Kidney tubule cell (primary cell): ENCODE results near the gene SNRPA.
"Not testable (repeated sequence)": the region's sequence is repeated elsewhere in the genome, so short reads cannot be mapped to it uniquely, and the experiment has no call there.

Source experiments
- DNase-seq: peaks from one replicate; pipeline ENCODE4 v3.0.0-alpha.2; 2018; ENCODE audit warnings: low spot score

Gene SNRPA

DNA sequence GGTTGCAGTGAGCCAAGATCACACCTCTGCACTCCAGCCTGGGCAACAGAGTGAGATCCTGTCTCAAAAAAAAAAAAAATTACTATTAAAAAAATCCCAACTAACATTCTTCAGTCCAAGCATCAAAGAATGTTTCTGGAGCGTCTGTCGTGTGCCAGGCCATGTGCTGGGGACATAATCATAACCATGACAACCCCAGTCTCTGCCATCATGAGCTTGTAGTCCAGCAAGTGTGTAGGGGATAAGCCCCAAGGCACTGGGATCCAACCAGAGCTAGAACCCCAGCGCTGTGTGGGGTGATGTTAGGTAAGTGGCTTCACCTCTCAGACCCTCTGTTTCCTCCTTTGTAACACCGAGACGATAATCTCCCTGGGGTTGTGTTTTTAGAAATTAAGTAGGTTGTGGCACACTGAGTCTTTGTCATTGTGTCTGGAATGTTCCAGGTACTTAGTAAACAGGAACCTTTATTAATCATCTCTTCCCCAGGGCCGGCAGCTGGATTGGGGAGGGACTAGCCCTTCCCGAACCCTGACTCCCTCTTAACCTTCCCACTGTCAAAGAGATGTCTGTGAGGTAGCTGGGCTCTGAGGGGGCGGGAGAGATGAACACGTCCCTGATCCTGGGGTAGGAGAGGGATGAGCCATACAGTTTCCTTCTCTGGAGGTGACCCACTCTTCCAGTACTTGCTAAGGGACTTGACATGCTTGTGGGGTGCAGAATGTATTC is 28.9 kb upstream of the SNRPA start:
- peak; percentile 66 for DNase-seq

DNA sequence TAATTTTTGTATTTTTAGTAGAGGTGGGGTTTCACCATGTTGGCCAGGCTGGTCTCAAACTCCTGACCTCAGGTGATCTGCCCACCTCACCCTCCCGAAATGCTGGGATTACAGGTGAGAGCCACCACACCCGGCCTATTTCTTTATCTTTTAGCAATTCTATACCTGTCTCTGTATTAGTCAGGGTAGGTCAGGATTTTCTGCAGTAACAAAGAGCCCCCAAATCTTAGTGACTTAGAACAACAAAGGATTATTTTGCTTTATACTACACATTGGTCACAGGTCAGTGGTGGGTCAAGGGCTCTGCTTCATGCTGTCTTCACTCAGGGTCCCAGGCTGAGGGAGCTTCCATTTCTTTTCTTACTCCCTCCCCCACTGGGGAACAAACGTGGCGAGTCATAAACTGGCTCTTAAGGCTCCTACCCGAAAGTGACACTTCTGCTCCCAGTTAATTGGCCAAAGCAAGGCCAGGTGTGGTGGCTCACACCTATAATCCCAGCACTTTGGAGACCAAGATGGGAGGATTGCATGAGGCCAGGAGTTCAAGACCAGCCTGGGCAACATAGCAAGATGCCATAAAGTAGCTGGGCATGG is 27.2 kb upstream of the SNRPA start:
- DNase-seq, result no peak

DNA sequence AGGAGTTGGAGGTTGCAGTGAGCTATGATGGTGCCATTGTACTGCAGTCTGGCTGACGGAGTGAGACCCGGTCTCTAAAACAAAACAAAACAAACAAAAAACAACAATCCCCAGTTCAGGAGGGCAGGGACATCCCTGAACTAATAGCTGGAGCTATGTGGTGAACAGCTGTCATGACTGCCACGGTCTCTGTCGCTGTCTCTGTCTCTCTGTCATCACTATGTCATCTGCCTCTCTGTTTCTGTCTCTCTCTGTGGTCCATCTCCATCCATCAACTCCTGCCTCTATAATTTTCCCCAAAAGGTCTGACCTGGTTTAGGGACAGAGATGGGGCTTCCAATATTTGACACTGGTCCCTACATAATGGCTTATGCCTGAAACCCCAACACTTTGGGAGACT is 26.7 kb upstream of the SNRPA start:
- no peak for DNase-seq

DNA sequence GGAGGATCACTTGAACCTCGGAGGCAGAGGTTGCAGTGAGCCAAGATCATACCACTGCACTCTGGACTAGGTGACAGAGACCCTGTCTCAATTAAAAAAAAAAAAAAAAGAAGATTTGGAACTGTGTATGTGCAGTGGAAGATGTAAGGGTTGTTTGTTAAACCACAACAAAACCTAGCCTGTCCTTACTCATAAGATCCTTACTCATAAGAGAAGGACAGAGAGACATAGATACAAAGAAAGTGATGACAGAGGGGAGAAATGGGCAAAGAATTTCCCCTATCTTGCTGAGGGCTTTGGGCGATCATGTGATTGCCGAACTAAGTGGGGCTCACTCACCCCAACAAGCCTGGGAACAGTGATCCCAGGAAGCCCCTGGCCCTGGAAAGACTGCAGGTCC is 26.1 kb upstream of the SNRPA start:
- DNase-seq, result no peak

DNA sequence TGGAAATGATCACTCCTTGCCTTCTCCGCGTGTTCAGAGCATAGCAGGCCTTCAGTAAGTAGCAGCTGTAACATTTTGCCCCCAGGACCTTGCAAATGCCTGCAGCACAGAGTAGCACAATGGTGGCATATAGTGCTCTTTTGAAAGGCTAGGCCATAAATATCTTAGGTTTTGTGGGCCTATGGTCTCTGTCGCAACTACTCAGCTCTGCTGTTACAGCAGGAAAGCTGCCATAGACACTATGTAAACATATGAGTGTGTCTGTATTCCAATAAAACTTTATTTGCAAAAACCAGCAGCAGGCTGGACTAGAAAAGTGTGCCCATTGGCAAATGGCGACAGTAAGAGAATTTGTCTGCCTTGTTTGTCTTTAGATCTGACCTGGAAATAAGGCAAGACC is 24.7 kb upstream of the SNRPA start:
- no peak for DNase-seq

DNA sequence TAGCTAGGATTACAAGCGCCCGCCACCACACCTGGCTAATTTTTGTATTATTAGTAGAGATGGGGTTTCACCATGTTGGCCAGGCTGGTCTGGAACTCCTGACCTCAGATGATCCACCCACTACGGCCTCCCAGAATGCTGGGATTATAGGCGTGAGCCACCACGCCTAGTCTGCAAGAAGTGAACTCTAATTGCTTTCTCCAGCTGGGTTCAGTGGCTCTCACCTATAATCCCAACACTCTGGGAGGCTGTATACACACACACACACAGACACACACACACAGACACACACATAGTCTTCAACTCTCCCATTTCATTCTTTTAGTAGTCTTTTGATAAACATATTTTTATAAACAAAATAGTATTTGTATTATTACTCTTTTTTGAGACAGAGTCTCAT is 20.9 kb upstream of the SNRPA start:
- not testable (repeated sequence) for DNase-seq

DNA sequence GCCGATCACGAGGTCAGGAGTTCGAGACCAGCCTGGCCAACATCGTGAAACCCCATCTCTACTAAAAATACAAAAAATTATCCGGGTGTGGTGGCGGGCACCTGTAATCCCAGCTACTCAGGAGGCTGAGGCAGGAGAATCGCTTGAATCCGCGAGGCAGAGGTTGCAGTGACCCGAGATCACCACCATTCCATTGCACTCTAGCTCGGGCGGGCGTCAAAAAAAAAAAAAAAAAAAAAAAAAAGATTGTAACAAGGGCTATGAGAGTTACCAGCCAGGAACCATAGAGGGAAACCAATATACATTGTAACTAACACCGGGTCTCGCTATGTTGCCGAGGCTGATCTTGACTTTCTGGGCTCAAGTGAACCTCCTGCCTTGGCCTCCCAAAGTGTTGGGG is 18.7 kb upstream of the SNRPA start:
- DNase-seq, result not testable (repeated sequence)

DNA sequence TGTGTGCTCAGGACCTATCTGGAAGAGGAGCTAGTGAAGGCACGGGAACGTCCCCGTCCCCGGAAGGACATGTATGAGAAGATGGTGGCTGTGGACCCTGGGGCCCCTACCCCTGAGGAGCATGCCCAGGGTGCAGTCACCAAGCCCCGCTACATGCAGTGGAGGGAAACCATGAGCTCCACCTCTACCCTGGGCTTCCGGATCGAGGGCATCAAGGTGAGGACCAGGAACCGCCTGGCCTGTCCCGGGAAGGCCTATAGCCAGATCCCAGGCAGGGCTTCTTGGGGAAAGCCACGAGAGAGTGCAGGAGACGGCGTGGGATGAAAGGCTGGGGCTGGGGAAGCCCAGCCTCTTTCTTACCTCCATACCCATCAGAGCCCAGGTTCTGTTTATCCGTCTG is 17.9 kb upstream of the SNRPA start:
- DNase-seq, result no peak

DNA sequence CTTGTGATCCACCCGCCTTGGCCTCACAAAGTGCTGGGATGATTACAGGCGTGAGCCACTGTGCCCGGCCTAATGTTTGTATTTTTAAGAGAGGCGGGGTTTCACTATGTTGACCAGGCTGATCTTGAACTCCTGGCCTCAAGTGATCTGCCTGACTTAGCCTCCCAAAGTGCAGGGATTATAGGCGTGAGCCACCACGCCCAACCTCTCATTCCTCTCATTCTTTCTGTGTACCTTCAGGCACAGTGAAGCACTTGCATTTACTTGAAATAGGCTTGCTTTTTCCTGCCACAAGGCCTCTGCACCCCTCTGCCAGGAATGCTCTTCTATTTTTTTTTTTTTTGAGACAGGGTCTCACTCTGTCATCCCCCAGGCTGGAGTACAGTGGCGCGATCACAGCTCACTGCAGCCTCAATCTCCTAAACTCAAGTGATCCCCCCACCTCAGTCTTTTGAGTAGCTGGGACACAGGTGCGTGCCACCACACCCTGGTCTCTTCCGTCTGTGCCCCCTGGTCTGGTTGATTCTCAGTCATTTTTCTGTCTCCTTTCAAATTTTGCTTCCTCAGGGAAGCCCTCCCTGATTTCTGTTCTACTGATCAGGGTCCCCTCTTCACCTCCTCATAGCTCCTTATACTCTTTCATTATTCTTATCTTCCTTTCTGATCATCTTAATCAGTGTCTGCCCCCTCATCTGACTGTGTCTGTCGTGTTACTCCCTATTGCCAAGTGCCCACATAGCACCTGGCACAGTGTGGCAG is 15.8 kb upstream of the SNRPA start:
- no peak for DNase-seq

DNA sequence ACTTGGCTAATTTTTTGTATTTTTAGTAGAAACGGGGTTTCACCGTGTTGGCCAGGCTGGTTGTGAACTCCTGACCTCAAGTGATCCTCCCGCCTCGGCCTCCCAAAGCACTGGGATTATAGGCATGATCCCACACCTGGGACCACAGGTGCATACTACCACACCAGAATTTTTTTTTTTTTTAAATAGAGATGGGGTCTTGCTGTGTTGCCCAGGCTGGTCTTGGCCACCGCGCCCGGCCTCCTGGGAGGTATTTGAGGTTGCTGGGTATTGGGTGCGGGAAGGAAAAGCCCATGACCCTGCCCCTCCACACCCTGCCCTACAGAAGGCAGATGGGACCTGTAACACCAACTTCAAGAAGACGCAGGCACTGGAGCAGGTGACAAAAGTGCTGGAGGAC is 14.3 kb upstream of the SNRPA start:
- no peak for DNase-seq

DNA sequence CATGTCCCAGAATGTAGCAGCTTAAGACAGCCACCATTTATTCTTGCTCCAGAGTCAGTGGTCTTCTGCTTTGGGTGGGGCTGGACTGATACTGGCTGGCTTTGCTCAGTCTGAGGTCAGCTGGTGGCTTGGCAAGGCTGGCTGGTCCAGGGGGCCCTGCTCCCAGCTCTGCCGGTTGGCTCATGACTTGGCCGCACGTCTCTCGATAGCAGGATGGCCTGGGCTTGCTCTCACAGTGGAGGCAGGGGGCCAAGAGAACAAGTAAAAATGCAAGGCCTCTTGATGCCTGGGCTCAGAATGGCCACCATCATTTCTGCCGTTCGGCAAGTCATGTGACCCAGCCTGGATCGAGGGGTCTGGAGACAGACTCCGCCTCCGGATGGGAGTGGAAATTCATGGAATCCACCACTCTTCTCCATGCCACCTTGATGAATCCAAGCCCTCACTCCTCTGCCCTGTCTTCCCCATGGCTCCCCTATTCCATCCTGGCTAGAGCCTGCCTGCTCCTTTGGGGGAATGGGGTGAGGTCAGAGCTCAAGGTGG is 13.8 kb upstream of the SNRPA start:
- DNase-seq, result no peak

DNA sequence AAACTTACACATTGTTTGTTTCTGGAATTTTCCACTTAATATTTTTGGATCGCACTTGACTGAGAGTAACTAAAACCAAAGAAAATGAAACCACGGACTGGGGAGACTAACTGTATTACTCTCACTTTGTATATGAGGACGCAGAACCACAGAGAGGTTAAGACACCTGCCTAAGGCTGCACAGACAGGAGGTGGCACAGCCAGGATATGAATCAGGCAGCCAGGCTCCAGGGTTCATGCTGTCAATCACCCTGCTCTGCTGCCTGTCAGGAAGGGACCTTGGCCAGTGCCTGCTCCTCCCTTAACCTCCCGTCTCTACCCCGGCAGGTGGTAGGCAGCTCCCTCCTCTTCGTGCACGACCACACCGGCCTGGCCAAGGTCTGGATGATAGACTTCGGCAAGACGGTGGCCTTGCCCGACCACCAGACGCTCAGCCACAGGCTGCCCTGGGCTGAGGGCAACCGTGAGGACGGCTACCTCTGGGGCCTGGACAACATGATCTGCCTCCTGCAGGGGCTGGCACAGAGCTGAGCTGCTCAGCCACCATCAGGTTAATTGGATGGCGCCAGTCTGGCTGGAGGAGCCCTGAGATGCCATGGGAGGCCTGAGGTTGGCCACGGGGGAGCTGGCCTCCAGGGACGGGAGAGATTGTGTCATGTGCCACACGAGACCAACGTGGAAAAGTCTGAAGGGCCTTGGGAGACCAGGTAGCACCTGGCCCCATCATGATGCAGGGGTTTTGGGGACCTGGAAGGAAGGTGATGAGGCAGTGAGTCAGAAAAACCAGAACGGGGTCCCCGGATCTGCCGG is 11.8 kb upstream of the SNRPA start:
- no peak for DNase-seq

DNA sequence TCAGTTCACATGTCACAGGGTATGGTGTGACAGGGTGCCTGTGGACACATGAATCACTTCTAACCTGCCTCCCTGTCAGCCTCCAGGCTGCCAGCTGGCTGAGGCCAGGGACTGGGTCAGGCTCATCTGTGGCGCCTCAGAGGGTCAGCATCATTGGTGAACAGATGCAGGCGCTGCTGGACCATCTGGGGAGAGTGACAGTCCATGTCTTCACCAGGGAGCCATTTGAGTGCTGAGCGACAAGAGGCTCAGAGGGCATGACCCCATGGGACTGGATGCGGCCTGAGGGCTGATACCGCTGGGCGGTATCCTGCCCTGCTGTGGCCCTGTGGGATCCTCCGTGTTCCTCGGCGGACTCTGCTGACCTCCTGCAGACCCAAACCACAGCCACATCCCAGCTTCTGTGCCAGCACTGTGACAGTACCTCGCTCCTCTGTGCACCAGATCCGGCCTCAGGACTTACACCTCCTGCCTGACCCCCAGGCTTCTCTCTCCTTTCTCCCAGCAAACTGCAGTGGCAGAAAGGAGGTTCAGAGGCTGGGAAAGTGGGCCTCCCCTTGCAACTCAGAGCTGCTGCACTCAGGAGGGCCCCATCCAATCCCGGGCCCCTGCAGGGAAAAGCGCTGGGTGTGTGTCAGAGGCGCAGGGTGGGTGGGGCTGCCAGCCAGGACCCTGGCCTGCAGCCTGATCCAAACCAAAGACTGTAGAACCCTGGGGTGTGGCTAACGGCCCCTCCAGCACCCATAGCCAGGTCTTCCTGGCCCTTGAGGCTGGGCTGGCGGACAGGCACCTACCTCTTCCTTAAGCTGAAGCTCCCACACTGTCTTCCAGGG is 10.9 kb upstream of the SNRPA start:
- DNase-seq, result no peak

DNA sequence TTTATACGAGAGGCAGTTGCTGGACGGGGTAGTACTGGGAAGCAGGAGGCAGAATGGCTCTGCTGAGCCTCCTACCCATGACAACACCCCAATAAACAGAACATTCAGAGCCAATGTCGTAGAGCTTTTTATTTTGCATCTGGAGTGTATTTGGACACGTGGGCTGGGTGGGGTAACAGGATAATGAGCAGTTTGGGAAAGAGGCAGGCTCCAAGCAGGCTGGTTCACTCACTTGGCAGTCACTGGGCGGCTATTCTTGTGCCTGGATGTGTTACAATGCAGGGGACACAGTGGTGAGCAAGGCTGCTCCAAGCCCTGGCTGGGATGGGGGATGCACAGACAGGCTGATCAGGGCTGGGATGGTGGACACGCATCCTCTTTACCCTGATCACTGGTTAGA is 10.3 kb upstream of the SNRPA start:
- no peak for DNase-seq

DNA sequence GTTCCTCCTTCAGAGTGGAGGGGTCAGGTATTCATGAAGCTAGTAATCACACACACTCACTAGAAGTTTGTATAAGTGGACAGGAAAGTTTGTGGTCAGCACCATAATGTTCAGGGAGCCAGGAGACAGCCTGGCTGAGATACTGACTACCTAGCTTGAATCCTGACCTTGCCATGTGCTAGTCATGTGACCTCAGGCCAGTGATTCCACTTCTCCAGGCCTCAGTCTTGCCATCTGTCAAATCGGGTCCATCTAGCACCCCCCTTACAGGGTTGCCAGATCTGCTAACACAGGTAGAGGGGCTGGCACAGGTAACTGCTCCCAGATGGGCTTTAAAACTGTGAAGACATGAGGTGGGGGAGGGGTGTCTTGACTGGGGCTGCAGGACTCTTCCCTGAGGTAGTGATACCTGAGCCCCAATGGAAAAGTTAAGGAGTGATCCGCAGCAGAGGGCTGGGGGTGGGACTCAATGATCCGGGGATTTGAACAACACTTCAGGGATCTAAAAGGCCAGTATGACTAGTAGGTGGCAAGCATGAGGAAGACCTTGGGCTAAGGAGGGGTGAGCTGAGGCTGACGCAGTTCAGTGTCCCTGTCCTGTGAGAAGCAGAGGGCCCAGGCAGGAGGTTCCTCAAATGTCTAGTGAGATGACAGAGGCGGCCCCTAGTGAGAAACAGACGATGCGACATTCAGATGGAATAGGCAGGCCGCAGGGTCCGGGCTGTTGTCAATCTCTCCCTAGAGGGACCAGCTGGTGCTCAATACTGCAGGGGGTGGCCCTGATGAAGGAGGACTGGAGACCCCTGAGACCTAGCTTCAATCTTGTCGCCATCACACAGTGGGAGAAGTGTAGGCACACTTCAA is 9.2 kb upstream of the SNRPA start:
- no peak for DNase-seq

DNA sequence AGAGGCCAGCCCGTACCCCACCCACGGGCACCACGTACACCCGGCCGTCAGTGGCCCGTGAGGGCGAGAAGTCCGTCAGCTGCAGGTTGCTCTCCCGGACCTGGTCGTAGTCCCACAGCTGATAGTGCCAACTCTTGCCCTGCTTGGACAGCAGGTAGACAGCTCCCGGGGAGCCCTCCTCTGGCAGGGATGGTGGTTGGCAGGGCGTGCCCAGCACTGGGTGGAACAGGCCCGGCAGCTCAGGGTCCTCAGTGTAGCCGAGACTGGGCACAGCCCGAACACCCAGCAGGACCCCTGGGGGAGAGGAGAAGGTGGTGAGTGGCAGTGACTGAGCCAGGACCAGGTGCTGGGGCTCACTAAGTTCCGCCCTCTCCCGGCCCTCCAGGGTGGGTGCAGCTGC is 8.5 kb upstream of the SNRPA start:
- DNase-seq, result no peak

DNA sequence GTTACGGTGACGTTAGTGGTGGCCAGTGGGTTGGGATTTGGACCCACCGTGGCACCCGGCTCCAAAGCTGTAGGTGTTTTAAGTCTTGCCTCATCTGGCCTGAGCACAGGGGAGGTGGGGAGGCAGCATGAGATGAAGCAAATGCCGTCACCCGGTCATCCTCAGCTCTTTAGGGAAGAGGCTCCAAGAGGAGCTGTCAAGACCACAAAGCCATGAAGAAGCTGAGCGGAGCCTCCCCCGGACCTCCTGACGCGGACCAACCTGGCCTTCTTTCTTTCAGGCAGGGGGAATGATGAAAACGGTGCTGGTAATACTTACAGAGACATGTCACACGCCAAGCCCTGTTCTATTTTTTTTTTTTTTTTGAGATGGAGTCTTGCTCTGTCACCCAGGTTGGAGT is 8.1 kb upstream of the SNRPA start:
- DNase-seq, result no peak

DNA sequence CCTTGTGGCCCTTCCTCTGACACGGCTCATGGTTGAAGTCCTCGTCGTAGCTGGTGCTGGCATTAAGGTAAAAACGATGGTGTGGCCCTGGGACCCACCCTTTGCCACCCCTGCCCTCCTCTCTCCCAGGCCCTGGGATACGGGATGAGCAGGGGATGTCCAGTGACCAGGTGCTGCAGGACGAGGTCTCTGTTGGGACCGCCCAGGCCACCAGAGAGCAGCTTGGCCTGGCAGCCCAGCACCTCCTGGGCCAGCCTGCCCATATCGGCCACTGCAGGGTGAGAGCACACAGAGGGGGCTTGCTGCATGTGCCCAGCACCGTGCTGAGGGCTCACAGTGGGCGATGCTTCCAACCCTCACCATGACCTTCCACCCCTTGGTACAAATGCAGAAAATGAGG is 7.1 kb upstream of the SNRPA start:
- DNase-seq, result no peak

DNA sequence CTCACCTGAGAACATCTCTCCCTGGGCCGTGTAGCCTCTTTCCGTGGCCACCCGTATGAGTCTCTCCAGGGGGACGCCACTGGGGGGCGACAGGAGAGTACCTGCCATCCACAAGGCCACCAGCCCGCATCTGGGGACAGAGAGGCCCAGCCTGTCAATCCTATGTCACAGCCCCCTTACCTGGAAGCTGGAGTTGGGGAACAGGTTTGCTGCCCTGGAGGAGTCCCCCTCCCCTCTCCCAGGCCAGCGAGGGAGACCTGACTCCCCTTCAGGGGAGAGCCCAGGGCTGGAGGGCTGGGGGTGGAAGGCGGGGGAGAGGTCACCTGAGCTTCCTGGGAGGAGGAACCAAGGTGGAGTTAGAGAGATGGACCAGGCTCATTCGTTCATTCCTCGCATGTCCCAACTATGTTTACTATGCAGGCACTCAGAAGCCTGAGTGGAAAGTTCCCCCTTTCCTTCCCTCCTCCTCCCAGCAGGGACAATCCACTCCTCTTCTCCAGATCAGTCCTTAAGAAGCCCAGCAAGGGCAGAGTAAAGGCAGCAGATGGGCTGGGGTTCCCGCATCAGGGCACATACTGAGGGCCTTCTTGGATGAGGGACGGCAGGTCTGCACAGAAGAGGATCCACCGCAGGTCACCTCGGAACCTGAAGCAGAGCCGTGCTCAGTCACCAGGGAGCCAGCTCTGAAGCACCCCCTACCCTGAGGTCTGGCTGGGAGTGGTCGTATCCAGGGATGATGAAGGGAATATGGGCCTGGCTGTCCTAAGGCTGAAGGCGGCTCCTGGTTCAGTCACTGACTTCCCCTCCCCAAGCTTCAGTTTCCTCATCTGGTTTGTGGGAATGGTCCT is 6.2 kb upstream of the SNRPA start:
- DNase-seq, result no peak

DNA sequence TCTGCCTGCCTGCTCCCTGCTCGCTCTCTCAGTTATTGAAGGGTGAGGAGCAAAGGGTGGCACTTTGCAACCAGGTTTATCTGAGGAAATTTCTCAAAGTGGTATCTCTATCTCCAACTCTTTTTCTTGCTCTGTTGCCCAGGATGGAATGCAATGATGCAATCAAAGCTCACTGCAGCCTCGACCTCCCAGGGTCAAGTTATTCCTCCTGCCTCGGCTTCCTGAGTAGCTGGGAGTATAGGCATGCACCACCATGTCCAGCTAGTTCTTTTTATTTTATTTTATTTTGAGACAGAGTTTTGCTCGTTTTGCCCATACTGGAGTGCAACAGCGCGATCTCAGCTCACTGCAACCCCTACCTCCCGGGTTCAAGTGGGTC is 5.6 kb upstream of the SNRPA start:
- DNase-seq, result peak; percentile 72
